HG02571 (cell line): ENCODE data around the gene UNC45A.
"Not testable (repeated sequence)": the region's sequence is repeated elsewhere in the genome, so short reads cannot be mapped to it uniquely, and the experiment has no call there.

Experiments used
- ATAC-seq: cut with Tn5 transposase; IDR thresholded peaks from one replicate; pipeline ENCODE4 v1.9.1; 2021; ENCODE audit warnings: mild to moderate bottlenecking, moderate library complexity; ENCODE audit not compliant: unreplicated experiment

Gene UNC45A, protein sequence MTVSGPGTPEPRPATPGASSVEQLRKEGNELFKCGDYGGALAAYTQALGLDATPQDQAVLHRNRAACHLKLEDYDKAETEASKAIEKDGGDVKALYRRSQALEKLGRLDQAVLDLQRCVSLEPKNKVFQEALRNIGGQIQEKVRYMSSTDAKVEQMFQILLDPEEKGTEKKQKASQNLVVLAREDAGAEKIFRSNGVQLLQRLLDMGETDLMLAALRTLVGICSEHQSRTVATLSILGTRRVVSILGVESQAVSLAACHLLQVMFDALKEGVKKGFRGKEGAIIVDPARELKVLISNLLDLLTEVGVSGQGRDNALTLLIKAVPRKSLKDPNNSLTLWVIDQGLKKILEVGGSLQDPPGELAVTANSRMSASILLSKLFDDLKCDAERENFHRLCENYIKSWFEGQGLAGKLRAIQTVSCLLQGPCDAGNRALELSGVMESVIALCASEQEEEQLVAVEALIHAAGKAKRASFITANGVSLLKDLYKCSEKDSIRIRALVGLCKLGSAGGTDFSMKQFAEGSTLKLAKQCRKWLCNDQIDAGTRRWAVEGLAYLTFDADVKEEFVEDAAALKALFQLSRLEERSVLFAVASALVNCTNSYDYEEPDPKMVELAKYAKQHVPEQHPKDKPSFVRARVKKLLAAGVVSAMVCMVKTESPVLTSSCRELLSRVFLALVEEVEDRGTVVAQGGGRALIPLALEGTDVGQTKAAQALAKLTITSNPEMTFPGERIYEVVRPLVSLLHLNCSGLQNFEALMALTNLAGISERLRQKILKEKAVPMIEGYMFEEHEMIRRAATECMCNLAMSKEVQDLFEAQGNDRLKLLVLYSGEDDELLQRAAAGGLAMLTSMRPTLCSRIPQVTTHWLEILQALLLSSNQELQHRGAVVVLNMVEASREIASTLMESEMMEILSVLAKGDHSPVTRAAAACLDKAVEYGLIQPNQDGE

DNA sequence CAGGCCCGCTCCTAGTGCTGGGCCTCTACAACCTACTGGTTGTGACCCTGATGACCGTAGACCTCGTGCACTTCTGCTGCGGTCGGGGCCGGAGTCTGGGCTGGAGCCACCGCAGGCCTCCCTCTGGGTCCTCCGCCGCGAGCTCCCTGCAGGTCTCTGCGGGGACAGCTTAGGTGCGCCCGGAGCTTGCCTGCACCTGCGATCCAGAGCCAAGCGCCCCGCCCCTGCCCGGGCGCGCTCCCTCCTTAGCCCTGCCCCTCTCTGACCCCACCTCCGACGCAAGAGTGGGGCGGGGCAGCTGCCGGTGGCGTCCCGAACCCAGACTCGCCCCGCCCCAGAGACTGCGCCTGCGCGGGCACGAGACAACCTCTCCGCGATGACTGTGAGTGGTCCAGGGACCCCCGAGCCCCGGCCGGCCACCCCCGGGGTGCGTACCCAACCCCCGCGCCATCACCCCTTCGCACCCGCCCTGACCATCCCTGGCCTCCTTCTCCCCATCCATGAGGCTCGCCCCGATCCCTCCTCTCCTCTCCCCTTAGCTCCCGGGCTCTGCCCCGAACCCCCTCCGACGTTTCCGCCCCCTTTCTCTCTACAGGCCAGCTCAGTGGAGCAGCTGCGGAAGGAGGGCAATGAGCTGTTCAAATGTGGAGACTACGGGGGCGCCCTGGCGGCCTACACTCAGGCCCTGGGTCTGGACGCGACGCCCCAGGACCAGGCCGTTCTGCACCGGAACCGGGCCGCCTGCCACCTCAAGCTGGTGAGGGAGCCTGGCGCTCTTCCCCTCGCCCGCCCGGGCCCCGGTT, at the start of gene UNC45A:
Gene UNC45A, plus strand, starts transcription at position 337 of the 803 bp plus-strand sequence. Its CDS starts 40 bp downstream, at position 377.
- ATAC-seq = peak; percentile 58

DNA sequence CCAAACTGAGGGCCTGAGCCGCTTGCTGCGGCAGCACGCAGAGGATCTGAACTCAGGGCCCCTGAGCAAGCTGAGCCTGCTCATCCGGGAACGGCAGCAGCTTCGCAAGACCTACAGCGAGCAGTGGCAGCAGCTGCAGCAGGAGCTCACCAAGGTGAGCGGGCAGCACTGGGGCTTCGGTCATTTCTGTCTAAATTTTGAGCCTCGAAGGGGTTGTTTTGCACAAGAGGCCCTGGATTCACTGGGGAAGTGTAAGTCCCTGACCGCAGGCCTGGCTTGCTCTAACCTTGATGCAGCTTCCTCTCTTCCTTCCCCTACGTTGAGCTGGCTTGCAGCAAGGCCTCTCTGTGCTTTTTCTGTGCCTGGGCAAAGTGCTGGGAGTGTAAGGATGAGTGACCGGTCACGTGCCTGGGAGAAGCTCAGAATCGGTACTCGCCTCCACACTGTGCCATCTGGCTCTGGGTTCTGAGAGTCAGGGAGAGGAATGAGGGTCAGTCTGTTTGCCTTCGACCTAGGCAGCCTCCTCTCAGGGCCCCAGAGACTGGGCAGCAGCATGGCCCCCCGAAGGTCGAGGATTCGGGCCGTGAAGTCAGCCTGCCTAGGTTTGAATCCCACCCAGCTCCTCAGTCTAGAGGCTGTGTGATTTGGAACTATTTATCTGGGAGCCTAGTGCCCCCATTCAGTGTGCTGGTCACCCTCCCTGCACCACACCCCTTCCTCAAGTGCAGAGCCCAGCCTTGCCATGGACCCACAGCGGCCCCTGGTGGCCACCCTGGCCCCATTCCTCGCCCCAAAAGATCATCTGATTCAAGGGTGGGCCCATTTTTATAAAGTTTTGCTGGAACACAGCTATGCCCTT, 49.4 kb upstream of the UNC45A start:
- ATAC-seq = no peak

DNA sequence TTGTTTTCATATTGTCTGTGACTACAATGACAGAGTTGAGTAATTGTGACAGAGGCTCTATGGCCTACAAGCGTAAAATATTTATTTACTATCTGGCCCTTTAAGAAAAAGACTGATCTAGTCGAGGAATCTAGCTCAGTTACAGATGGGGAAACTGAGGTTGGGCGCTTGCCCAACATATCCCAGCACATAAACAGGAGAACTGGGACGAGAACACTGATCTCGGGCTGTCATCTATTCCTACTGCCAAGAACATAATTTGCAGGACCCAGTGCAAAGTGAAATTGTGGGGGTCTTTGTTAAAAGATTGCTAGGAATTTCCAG, 48.8 kb upstream of the UNC45A start:
- no peak for ATAC-seq

DNA sequence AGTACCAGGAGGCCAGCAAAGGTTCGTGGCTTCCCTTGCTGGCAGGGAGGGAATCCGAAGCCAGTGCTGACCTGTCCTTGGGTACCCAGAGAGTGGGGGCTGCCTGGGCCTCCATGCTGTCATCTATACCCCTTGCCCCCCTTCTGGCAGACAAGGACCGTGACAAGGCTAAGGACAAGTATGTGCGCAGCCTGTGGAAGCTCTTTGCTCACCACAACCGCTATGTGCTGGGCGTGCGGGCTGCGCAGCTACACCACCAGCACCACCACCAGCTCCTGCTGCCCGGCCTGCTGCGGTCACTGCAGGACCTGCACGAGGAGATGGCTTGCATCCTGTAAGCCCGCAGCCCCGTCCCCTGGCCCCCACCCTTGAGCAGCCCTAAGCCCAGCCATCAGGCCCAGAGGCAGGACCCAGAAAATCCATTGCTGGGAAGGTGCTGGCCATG, 48.0 kb upstream of the UNC45A start:
- ATAC-seq = no peak

DNA sequence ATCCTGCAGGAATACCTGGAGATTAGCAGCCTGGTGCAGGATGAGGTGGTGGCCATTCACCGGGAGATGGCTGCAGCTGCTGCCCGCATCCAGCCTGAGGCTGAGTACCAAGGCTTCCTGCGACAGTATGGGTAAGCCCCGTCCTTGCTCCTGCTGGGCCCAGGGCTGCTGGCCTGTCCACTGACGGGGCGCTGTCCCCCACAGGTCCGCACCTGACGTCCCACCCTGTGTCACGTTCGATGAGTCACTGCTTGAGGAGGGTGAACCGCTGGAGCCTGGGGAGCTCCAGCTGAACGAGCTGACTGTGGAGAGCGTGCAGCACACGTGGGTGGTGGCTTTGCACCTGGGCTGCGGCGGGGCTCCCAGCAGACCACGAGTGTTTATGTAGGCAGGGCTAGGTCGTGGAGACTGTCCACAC, 45.8 kb upstream of the UNC45A start:
- ATAC-seq = no peak

DNA sequence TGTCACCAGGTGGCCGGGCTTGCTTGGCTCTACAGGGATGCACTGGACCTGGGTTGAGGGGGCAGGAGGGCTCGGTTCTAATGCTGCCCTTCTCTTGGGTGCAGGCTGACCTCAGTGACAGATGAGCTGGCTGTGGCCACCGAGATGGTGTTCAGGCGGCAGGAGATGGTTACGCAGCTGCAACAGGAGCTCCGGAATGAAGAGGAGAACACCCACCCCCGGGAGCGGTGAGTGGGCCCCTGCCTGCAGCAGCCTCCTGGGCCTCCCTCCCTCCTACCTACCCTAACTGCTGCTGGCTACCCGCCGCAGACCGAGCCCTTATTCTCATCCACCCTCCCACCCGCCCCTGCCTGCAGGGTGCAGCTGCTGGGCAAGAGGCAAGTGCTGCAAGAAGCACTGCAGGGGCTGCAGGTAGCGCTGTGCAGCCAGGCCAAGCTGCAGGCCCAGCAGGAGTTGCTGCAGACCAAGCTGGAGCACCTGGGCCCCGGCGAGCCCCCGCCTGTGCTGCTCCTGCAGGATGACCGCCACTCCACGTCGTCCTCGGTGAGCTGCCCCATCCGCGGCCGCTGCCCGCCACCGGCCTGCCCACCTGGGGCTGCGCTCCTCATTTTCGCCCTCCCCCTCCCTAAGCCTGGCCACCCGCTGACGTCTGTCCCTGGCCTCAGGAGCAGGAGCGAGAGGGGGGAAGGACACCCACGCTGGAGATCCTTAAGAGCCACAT, 45.2 kb upstream of the UNC45A start:
- ATAC-seq = no peak

DNA sequence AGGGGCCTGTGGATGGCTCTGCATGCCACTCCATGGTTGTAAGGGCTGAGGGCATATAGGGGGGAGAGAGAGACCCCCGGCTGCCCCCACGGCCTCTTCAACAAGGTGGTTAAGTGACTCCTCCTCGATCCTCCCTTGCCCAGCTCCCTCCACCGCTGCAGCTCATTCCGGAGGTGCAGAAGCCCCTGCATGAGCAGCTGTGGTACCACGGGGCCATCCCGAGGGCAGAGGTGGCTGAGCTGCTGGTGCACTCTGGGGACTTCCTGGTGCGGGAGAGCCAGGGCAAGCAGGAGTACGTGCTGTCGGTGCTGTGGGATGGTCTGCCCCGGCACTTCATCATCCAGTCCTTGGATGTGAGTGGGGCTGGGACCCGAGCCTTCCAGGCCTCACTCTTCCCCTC, 44.2 kb upstream of the UNC45A start:
- ATAC-seq = no peak

DNA sequence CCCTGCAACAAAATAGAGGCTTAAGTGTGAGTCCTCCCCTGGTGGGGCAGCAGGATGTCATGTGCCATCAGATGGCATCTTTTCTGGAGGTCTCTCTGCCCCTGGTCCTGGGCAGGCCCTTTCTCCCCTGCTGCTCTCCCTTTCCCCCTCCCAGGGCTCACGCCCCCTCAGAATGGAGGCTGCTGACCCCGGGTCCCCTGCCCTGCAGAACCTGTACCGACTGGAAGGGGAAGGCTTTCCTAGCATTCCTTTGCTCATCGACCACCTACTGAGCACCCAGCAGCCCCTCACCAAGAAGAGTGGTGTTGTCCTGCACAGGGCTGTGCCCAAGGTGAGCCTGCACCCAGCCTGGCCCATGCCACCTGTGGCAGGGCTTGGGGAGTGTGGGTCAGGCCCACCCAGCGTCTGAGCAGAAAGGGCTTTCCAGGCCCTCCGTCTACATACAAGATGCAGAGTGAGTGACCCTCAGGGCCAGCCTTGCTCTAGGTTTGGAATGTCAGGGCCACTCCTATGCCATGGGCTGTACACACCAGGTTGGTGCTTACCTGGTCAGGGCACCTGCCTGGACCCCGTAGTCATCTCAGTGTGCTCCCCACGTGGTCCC, 43.6 kb upstream of the UNC45A start:
- ATAC-seq = no peak

DNA sequence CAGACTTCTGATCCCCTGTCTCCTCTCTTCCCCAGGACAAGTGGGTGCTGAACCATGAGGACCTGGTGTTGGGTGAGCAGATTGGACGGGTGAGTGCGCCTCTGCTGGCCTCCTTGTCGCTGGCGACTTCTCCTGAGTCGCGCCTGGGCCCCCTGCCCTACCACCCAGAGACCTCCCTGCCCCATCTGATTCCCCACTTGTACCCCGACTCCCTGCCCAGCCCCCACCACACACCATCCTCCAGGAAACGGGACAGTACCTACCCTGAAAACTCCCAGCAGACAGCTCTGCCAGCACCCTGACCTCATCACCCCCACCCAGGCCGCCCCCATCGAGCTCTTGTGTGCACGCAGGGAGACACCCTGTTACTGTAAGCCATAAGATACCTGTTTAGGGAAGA, 43.1 kb upstream of the UNC45A start:
- no peak for ATAC-seq

DNA sequence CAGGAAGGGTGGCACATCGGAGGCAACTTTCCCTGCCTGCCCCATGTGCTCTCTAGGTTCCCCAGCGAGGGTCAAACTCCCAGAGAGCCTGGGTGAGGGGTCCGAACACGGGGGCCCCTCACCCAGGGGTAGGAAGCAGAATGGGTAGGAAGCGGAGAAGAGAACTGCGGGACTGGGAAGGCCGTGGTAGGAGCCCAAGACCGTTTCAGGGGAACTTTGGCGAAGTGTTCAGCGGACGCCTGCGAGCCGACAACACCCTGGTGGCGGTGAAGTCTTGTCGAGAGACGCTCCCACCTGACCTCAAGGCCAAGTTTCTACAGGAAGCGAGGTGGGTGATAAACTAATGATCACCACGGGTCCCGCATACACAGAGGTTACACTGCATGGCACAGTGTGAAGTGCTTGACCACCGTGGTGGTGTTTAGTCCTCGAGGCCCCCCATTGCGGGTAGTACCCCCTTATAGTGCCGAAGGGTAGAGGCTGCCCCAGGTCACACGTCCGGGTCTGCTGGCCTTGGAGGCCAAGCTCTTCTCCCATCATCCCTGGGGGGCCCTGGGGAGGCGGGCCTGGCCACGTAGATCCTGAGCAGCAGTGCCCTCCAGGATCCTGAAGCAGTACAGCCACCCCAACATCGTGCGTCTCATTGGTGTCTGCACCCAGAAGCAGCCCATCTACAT, 42.4 kb upstream of the UNC45A start:
- no peak for ATAC-seq

DNA sequence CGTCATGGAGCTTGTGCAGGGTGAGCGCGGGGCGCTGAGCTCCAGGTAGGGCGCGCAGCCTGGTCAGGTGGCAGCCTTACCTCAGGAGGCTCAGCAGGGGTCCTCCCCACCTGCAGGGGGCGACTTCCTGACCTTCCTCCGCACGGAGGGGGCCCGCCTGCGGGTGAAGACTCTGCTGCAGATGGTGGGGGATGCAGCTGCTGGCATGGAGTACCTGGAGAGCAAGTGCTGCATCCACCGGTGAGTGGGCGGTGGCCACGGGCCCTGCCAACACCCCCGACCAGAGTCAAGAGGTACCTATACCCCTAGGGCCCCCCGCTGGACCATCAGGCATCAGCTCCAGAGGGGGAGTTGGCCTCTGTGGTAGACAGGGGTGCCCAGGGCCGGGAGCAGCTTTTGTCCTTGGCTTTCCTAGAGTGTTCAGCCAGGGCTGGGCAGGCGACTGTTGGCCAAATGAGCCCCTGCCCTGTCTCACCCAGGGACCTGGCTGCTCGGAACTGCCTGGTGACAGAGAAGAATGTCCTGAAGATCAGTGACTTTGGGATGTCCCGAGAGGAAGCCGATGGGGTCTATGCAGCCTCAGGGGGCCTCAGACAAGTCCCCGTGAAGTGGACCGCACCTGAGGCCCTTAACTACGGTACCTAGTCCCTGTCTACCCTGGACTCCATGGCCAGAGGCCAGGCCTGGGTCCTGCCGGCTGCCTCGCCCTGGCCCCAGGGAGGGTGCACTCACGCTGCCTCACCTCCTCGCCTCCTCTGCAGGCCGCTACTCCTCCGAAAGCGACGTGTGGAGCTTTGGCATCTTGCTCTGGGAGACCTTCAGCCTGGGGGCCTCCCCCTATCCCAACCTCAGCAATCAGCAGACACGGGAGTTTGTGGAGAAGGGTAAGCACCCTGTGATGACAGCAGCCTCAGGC, 41.7 kb upstream of the UNC45A start:
- no peak for ATAC-seq

DNA sequence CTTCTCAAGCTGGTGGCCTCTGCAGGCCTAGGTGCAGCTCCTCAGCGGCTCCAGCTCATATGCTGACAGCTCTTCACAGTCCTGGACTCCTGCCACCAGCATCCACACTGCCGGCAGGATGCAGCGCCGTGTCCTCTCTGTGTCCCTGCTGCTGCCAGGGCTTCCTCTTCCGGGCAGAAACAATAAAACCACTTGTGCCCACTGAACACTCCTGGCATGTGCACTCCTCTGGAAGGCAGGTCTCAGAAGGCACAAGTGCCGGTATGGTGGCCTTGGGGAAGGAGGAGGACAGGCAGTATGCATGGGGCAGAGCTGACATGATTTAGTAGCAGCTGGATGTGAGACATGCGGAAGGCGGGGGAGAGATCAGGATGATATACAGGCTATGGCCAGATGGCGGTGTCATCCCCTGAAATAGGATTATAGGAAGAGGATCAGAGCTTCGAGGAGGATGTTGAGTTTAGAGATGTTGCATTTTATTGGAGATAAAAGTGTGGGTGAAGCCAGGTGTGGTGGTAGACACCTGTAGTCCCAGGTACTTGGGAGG, 39.4 kb upstream of the UNC45A start:
- no peak for ATAC-seq

DNA sequence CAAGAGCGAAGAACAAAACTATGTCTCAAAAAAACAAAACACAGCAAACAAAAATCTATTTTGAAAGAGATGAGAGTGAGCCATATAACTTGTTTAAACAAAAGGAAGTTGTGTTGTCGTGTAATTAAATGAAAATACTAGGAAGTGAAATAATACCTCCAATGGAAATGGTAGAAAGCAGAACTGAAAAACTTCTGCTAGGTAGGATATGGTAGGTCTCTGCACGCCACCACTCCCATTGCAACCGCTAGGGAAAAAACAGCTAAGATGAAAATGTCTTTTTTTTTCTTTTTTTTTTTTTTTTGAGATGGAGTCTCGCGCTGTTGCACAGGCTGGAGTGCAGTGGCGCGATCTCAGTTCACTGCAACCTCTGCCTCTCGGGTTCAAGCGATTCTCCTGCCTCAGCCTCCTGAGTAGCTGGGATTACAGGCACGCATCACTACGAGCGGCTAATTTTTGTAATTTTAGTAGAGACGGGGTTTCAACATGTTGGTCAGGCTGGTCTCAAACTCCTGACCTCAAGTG, 37.9 kb upstream of the UNC45A start:
- not testable (repeated sequence) for ATAC-seq

DNA sequence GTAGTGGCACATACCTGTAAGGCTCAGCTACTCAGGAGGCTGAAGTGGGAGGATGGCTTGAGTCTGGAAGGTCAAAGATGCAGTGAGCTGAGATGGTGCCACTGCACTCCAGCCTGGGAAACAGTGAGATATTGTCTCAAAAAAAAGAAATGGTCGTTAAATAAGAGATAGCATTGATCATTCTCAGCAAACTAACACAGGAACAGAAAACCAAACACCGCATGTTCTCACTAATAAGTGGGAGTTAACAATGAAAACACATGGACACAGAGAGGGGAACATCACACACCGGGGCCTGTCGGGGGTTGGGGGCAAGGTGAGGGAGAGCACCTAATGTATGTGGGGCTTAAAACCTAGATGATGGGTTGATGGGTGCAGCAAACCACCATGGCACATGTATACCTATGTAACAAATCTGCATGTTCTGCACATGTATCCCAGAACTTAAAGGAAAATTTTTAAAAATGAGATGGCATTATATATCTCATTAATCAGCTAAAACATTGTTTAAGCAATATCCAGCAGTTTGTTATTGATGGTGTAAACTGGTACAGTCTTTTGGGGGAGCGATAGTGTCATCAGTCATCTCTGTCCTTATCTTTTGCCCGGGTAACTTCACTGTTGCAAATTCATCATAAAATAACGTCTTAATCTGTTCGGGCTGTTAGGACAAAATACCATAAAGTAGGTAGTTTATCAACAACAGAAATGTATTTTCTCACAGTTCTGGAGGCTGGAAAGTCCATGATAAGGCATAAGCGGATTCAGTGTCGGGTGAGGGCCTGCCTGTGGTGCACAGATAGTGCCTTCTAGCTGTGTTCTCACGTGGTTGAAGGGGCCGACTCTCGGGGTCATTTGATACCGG, 33.7 kb upstream of the UNC45A start:
- ATAC-seq = no peak

DNA sequence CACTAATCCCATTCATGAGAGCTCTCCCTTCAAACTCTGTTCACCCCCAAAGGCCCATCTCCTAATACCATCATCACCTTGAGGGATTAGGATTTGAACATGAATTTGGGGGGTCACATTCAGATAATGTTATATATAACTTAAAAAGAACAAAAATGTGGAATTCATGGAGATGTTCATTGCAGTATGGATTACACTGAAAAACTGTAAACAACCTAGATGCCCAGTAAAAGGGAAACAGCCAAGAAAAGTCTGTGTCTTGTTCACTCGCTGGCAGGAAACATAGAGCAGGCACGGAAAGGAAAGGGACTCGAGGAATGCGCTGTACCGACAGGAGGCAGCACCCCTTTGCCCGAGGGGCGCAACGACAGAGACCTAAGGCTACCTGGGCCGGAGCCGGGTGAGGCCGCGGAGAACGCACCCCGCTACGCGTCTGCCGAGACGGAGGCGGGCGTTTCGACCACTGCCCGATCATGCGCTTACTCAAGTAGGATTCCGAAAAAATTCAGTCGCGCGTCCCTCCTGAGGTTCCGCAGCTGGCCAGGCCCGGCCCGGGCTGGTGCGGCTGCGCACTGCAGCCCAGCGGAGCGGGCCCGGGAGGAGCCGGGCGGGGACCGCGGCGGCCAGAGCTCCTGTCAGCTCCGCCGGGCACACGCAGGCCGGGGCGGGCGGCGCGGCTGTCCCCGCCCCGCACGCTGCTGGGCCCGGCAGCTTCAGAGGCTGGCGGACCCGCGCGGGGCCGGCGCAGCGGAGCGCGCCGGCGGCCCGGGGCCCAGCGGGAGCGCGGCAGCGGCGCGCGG, 32.8 kb upstream of the UNC45A start:
- ATAC-seq = peak; percentile 60
